NCI-H1105 treated with DMSO at 0.1 percent for 48 hours (cell line): ENCODE results near the gene GAS2L3.

Experiments
- DNase-seq: peaks from one replicate; lab custom pipeline; 2025; lab: John Stamatoyannopoulos, UW

The GAS2L3 gene

GRCh38 chr12:100661300-100661951 lies 87.9 kb downstream of the GAS2L3 start:
- no peak for DNase-seq

DNA sequence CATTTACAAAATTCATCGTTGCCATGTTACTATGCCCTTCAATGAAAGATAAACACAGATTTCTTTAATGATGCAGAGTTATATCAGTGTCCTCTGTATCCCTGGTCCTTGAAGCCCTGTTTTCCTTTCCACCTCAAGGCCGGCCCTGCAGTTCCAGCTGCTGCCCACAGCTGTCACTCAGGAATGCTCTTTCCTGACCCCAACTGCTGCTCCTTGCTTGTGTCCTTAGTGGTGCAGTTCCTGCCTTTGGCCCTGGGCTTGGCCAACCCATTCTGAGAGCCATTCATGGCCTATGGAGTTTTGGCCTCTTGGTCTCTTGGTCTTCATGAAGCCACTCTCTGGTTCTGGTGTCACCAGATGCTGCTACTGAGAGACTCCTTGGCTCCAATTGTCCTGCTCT lies 93.1 kb downstream of the GAS2L3 start:
- no peak for DNase-seq

- peak; percentile 76 for DNase-seq
Measured at GRCh38 chr12:100668945-100669536, 95.6 kb downstream of the GAS2L3 start.

DNA sequence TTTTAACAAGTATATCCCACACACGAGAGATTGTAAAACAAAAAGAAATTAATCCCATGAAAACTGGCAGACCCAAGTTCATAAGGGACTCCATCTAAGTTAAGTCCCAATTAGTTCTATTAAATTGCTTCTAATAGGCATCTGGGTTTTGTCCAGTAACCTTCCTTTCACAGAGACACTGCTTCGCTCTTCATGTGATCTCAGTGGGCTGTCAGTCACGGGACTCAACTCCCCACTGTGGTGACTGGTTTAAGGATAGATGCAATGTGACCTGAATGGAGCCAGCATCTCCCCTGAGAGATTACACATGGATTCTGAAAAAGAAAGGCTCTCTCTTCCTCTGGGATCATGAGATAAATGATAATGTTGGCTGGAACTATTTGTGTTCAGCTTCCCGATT lies 96.4 kb downstream of the GAS2L3 start:
- DNase-seq = no peak

DNA sequence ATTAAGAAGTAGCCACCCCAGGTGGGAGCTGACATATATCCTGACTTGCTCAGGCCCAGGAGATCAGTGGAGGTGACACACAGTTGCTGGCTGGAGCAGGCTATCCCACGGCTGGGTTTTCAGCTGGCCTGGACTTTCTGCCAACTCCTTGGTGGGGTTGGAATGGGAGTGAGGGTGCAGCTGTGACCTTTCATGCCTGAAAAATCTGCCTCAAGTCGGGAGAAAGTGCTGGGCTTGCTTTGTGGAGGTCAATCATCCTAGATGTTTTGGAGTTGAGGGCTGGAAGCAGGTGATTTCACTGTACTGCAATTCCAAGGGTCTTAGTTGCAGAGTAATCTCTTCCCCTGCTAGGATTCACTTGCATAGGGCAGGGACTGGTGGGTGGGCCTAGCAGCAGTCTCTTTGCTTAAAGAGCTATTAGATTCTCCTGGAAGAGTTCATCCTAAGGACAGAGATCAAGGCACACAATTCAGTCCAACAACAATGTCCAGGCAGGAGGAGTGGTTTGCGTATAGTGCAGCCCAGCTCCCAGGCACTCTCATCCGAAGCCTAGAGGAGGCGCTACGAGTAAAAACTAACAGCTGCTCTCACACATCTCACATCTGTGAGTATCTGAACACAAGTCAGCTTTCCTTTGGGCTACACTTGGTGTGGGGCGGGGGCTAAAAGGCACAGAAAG lies 98.1 kb downstream of the GAS2L3 start:
- DNase-seq = no peak

DNA sequence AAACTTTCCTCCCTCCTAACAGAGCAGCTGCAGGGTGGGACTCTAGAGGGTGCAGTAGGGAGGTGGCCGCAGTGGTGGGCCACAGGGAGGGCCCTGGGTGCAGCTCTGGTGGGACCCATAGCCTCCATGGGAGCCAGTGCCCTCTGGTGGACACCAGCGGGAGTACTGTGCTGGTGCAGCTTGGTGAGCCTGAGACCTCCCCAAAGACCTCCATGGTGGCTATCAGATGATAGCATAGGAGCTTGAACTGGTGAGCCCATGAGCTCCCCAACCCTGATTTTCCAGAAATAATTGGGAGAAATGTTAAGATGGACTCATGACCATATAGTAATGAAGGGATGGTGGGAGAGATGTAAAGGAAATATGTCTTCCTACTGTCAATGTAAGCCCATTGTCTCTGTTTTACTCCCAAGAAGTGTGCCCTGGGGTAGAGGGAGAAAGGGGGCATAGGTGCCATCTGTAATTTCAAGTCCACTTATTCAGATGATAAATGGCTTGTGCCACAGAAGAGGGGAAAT lies 98.7 kb downstream of the GAS2L3 start:
- peak; percentile 5 for DNase-seq

- DNase-seq = no peak
Measured at GRCh38 chr12:100674036-100674888, 100.8 kb downstream of the GAS2L3 start.
